ENCODE results near the gene REPIN1. TPM values are rescaled to one million over a fixed set of nuclear protein-coding genes. Genes with fewer than 3 reads are reported as not detected.

REPIN1 gene
- total RNA-seq, 1 experiment from 2014 or later, result 106 TPM

- no peaks in the 10 kb centered on the region for H3K27me3 ChIP-seq (ENCODE audit: insufficient read depth, low read length)
- ATAC-seq (no peak), DNase-seq (ENCODE audit: low read depth, low spot score) (no peak)
- no TSS peak for BruUV-seq (replicated peaks)
- no peaks in the 10 kb centered on the region for H3K9me2 ChIP-seq (ENCODE audit: insufficient read depth)
- ChIA-PET RAD21 (ENCODE audit: low non-redundant PET in 1 of 2, low total read pairs in 2 of 2, uncharacterized antibody in 2 of 2, unreplicated experiment in 2 of 2) (no interaction called here), CTCF (no interaction called here), POLR2A (no interaction called here)
- no peaks in the 10 kb centered on the region for H3K36me3 ChIP-seq (ENCODE audit: control insufficient read depth in 1 of 2, insufficient read depth in 2 of 2, low read length in 2 of 2)
- H3K4me2 ChIP-seq (ENCODE audit: low read length), result no peak overlapping the region
- no peak overlapping the region for H3K27ac ChIP-seq (ENCODE audit: low read depth, low read length)
- no peaks in the 10 kb centered on the region for H3K4me1 ChIP-seq (ENCODE audit: control insufficient read depth in 1 of 2, insufficient read depth in 2 of 2, low read length in 2 of 2)
- H2AFZ ChIP-seq (ENCODE audit: low read depth, low read length, poor library complexity, severe bottlenecking), result no peak overlapping the region
- H3K9ac ChIP-seq (ENCODE audit: low read length), result no peak overlapping the region
- TF ChIP-seq POLR2A (IDR thresholded peaks at IDR 0.05; ENCODE audit: borderline replicate concordance, extremely low read depth, insufficient read depth, insufficient read length) (no peak), CBX3 (IDR thresholded peaks at IDR 0.05; ENCODE audit: low read depth) (no peak), ELF1 (IDR thresholded peaks at IDR 0.05; ENCODE audit: borderline replicate concordance, low read depth) (no peak), SRF (IDR thresholded peaks at IDR 0.05; ENCODE audit: low read depth) (no peak), RAD21 (IDR thresholded peaks at IDR 0.05; ENCODE audit: low read depth) (no peak), TCF7L2 (IDR thresholded peaks at IDR 0.05; ENCODE audit: borderline replicate concordance, extremely low read depth, insufficient read depth, insufficient read length) (no peak)
- TF ChIP-seq, protein P1, sequence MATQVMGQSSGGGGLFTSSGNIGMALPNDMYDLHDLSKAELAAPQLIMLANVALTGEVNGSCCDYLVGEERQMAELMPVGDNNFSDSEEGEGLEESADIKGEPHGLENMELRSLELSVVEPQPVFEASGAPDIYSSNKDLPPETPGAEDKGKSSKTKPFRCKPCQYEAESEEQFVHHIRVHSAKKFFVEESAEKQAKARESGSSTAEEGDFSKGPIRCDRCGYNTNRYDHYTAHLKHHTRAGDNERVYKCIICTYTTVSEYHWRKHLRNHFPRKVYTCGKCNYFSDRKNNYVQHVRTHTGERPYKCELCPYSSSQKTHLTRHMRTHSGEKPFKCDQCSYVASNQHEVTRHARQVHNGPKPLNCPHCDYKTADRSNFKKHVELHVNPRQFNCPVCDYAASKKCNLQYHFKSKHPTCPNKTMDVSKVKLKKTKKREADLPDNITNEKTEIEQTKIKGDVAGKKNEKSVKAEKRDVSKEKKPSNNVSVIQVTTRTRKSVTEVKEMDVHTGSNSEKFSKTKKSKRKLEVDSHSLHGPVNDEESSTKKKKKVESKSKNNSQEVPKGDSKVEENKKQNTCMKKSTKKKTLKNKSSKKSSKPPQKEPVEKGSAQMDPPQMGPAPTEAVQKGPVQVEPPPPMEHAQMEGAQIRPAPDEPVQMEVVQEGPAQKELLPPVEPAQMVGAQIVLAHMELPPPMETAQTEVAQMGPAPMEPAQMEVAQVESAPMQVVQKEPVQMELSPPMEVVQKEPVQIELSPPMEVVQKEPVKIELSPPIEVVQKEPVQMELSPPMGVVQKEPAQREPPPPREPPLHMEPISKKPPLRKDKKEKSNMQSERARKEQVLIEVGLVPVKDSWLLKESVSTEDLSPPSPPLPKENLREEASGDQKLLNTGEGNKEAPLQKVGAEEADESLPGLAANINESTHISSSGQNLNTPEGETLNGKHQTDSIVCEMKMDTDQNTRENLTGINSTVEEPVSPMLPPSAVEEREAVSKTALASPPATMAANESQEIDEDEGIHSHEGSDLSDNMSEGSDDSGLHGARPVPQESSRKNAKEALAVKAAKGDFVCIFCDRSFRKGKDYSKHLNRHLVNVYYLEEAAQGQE (IDR thresholded peaks at IDR 0.05; ENCODE audit: low read depth), result no peak
- TF ChIP-seq, protein P2, sequence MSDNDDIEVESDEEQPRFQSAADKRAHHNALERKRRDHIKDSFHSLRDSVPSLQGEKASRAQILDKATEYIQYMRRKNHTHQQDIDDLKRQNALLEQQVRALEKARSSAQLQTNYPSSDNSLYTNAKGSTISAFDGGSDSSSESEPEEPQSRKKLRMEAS (IDR thresholded peaks at IDR 0.05), result no peak
- H3K79me2 ChIP-seq (ENCODE audit: insufficient read depth, low read length), result no peaks in the 10 kb centered on the region
- H3K4me3 ChIP-seq (replicated peaks in 1 of 2; ENCODE audit: low read depth in 1 of 2, low read length in 2 of 2), result no peak overlapping the region
- H3K9me3 ChIP-seq (ENCODE audit: control insufficient read depth in 1 of 2, insufficient read depth in 1 of 2, low read depth in 1 of 2, low read length in 2 of 2), result no peaks in the 10 kb centered on the region
- intact Hi-C loops (cut with micrococcal nuclease), result no loop called here
- H4K20me1 ChIP-seq (ENCODE audit: insufficient read depth), result no peaks in the 10 kb centered on the region
These were observed 21.7 kb upstream of the REPIN1 start for GRCh38 chr7:150346922-150347321.
